H1 (cell line): ENCODE results near the gene SLC23A1. TPM values are rescaled to one million over a fixed set of nuclear protein-coding genes. Genes with fewer than 3 reads are reported as not detected.

ENCODE experiments used
- ATF3 ChIP-seq: IDR thresholded peaks from 2 replicates; pipeline ENCODE4 v1.6.1; 2011; ENCODE audit warnings: low read depth, mild to moderate bottlenecking, low read length; ENCODE audit not compliant: insufficient read depth
- BACH1 ChIP-seq: IDR thresholded peaks from 2 replicates; pipeline ENCODE4 v1.6.1; 2012; ENCODE audit warnings: low read length, improper control_type of control experiment
- BCL11A ChIP-seq, 2 experiments: IDR thresholded peaks; one replicate each; pipeline ENCODE4 v1.6.1; 2011; ENCODE audit warnings: low read depth in 2 of 2, low read length in 2 of 2, mild to moderate bottlenecking in 2 of 2
- CEBPB ChIP-seq: IDR thresholded peaks from 2 replicates; pipeline ENCODE4 v1.6.1; 2012; ENCODE audit warnings: low read depth, low read length
- CHD1 ChIP-seq: IDR thresholded peaks from 2 replicates; pipeline ENCODE4 v1.6.1; 2012; ENCODE audit warnings: low read depth, low read length, improper control_type of control experiment
- CHD2 ChIP-seq: IDR thresholded peaks from 2 replicates; pipeline ENCODE4 v1.6.1; 2012; ENCODE audit warnings: low read length, improper control_type of control experiment
- CREB1 ChIP-seq: IDR thresholded peaks from 2 replicates; pipeline ENCODE4 v1.6.1; 2012; ENCODE audit warnings: inconsistent platforms
- CTBP2 ChIP-seq: IDR thresholded peaks from 2 replicates; pipeline ENCODE4 v1.7.0; 2011; ENCODE audit warnings: borderline replicate concordance, mild to moderate bottlenecking, moderate library complexity, mixed read lengths, low read length; ENCODE audit not compliant: insufficient read depth, insufficient read length
- EZH2 ChIP-seq: fragments of 200-600 bp; sonication (generic); IDR thresholded peaks from 2 replicates; pipeline ENCODE4 v1.7.1; 2012; ENCODE audit warnings: low read depth, mild to moderate bottlenecking, moderate library complexity, low read length, inconsistent platforms; ENCODE audit not compliant: severe bottlenecking
- JUND ChIP-seq: IDR thresholded peaks from 2 replicates; pipeline ENCODE4 v1.6.1; 2011; ENCODE audit warnings: mild to moderate bottlenecking, improper control_type of control experiment, low read length
- KDM4A ChIP-seq: IDR thresholded peaks from one replicate; pipeline ENCODE4 v1.7.1; 2012; ENCODE audit warnings: low read depth, mild to moderate bottlenecking, moderate library complexity, low read length, inconsistent platforms; ENCODE audit not compliant: severe bottlenecking
- KDM5A ChIP-seq: fragments of 200-600 bp; IDR thresholded peaks from 2 replicates; pipeline ENCODE4 v1.7.1; 2012; ENCODE audit warnings: mild to moderate bottlenecking, low read length, inconsistent platforms, mixed read lengths
- POLR2AphosphoS5 ChIP-seq: IDR thresholded peaks from 2 replicates; pipeline ENCODE4 v1.6.1; 2011; ENCODE audit warnings: low read depth, low read length
- POU5F1 ChIP-seq: IDR thresholded peaks from 2 replicates; pipeline ENCODE4 v1.6.1; 2011; ENCODE audit warnings: low read depth, mild to moderate bottlenecking, low read length, moderate library complexity
- RAD21 ChIP-seq, 2 experiments: IDR thresholded peaks in 1 of 2; conservative IDR thresholded peaks in 1 of 2; 2 replicates each; pipeline ENCODE4 v1.6.1; 2011; ENCODE audit warnings: low read depth in 2 of 2, low read length in 2 of 2, improper control_type of control experiment in 1 of 2, inconsistent platforms in 1 of 2, mild to moderate bottlenecking in 1 of 2, moderate library complexity in 1 of 2
- RFX5 ChIP-seq: IDR thresholded peaks from 2 replicates; pipeline ENCODE4 v1.6.1; 2011; ENCODE audit warnings: low read depth, low read length, improper control_type of control experiment, borderline replicate concordance
- SP2 ChIP-seq: IDR thresholded peaks from 2 replicates; pipeline ENCODE4 v1.6.1; 2012; ENCODE audit warnings: mild to moderate bottlenecking, low read length, inconsistent platforms
- SP4 ChIP-seq: IDR thresholded peaks from 2 replicates; pipeline ENCODE4 v1.6.1; 2012; ENCODE audit warnings: low read length, inconsistent platforms
- TEAD4 ChIP-seq: IDR thresholded peaks from 2 replicates; pipeline ENCODE4 v1.6.1; 2012; ENCODE audit warnings: low read depth, low read length, inconsistent platforms, mixed read lengths
- YY1 ChIP-seq: IDR thresholded peaks from 2 replicates; pipeline ENCODE4 v1.6.1; 2011; ENCODE audit warnings: low read depth, mild to moderate bottlenecking, low read length
- ZNF274 ChIP-seq: IDR thresholded peaks from 2 replicates; pipeline ENCODE4 v1.7.0; 2012; ENCODE audit warnings: low read length, borderline replicate concordance; ENCODE audit errors: extremely low read depth
- polyA plus RNA-seq, 7 experiments: library from polyadenylated mRNA; depleted of rRNA in 3 of 7; stranded (reverse) in 5 of 7; unstranded in 2 of 7; fragments of >200 nt in 5 of 7; fragments of 200-250 nt in 2 of 7; gene quantifications; 1 replicate in 5 of 7; 2 replicates in 1 of 7; 4 replicates in 1 of 7; pipeline versions ENCODE4 v1.2.1 to v1.2.3, GENCODE V29; 2011 to 2013; ENCODE audit warnings: missing spikeins in 2 of 7, mixed read lengths in 2 of 7
- total RNA-seq: library from RNA; stranded (reverse); fragmentation: NEBNext Ultra II Directional; extraction: Animal tissue kit (Norgen Biotek cat#: 25700); gene quantifications from 2 replicates; pipeline ENCODE4 v1.2.1, GENCODE V29; 2021
- TF ChIP-seq, protein P1 (sequence below): IDR thresholded peaks from 2 replicates; pipeline ENCODE4 v1.6.1; 2012; ENCODE audit warnings: low read length, inconsistent platforms
- TF ChIP-seq, protein P2 (sequence below): IDR thresholded peaks from 2 replicates; pipeline ENCODE4 v1.6.1; 2012; ENCODE audit warnings: inconsistent platforms

The SLC23A1 gene
- total and polyA plus RNA-seq, 2 of the 8 experiments (the other 6 are each of a cell fraction or from before 2014, with no cell fraction given) = not detected

DNA sequence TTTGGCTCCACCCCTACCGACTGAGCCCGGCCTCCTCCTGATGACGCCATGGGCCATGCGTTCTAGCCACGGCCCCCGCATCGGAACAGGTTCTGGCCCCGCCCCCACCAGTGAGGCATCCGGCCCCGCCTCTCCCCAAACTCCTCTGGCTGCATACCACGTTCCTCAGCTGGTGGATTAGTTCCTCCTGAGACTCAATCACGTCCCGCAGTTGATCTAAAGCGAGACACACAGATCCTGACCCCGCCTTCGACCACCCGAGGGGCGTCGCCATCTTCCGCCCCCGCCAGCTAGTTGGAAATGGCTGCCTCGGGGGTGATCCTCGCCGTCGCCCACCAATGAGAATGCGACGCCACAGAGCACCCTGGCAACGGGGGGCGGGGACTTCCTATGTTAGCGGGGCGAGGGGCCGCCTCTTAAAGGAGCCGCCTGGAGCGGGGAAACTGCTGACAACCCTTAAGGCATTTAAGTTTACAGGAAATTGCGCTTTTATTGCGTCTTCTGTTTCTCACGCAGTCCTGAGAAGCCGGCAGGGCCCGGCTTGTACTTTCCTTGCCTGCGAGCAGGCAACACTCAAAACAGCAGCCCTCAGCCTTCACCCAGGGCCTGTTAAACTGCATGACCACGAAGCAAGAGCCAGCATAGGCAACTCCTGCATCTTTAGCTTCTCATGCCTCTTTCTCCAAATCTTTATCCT, 20.8 kb upstream of the SLC23A1 start, which contains the start of gene SPATA24 (continued):
- no peak for TF ChIP-seq RFX5
- no peak for TF ChIP-seq POU5F1
- no peak for TF ChIP-seq CHD1
- TF ChIP-seq ZNF274 = no peak
- no peak for TF ChIP-seq ATF3
- TF ChIP-seq JUND = peak; percentile 22; the same call in 1 of the 2 replicates
- peak; percentile 72 for TF ChIP-seq KDM4A
- TF ChIP-seq YY1 = peak; percentile 97
- TF ChIP-seq, protein P1, sequence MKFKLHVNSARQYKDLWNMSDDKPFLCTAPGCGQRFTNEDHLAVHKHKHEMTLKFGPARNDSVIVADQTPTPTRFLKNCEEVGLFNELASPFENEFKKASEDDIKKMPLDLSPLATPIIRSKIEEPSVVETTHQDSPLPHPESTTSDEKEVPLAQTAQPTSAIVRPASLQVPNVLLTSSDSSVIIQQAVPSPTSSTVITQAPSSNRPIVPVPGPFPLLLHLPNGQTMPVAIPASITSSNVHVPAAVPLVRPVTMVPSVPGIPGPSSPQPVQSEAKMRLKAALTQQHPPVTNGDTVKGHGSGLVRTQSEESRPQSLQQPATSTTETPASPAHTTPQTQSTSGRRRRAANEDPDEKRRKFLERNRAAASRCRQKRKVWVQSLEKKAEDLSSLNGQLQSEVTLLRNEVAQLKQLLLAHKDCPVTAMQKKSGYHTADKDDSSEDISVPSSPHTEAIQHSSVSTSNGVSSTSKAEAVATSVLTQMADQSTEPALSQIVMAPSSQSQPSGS = peak; percentile 76
- TF ChIP-seq BCL11A (IDR thresholded peaks at IDR 0.05; ENCODE audit: low read depth in 2 of 2, low read length in 2 of 2) = no peak
- TF ChIP-seq, protein P2, sequence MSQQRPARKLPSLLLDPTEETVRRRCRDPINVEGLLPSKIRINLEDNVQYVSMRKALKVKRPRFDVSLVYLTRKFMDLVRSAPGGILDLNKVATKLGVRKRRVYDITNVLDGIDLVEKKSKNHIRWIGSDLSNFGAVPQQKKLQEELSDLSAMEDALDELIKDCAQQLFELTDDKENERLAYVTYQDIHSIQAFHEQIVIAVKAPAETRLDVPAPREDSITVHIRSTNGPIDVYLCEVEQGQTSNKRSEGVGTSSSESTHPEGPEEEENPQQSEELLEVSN = 0 out of 2 replicates have a peak, but pooled peaks have one; percentile 13
- TF ChIP-seq SP4 = no peak
- no peak for TF ChIP-seq EZH2
- no peak for TF ChIP-seq RAD21 (IDR thresholded peaks at IDR 0.05 in 1 of 2, conservative IDR thresholded peaks at IDR 0.05 in 1 of 2; ENCODE audit: low read depth in 2 of 2, low read length in 2 of 2)
- peak; percentile 91 for TF ChIP-seq CREB1
- peak; percentile 86 for TF ChIP-seq POLR2AphosphoS5
- peak; percentile 56; the same call in 1 of the 2 replicates for TF ChIP-seq TEAD4
- TF ChIP-seq CEBPB = no peak
- TF ChIP-seq SP2 = no peak
- peak; percentile 22; the same call in 1 of the 2 replicates for TF ChIP-seq CHD2
- TF ChIP-seq BACH1 = no peak
- no peak for TF ChIP-seq KDM5A
- TF ChIP-seq CTBP2 = no peak
